HG03354 (cell line): Measurements from ENCODE around the gene CACNA1S.

Experiments used
- ATAC-seq: cut with Tn5 transposase; IDR thresholded peaks from one replicate; pipeline ENCODE4 v1.9.1; 2021; ENCODE audit warnings: mild to moderate bottlenecking; ENCODE audit not compliant: unreplicated experiment, poor library complexity, severe bottlenecking

Gene CACNA1S

DNA sequence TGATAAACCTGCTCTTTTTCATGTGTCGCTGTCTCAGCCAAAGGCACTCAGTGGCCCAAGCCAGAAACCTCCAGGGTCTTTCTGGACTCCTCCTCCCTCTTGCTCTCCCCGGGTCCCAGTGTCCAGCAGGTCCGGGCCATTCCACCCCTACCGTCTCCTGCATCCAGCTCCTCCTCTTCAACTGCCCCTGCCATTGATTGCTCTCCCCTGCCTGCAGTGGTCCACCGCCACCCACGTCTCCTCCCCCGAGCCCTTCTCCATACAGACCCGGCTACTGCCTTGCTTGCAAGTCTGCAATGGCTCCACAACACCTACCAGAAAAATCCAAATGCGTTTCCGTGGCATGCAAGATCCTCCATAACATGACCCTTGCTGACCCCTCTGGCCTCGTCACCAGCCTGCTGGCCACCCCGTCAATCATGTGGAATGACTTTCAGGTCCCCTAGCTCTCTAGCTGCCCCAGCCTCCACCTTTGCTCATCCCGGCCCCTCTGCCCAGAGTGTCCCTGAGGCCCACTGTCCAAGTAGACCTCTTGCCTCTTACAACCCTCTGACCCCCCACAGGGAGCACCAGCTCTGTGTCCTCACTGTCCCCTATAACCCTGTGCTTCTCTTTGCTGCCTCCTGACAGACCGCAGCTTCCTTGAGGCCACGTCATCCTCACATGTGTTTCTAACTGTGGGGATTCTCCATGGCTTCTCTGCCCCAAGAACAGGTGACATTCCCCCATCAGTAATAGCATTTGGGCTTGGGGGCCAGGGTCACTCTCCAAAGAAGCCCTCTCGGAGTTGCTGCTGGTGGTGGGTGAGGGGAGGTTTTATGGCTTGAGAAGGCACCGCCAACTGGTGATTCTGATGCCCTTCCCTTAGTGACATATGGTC is 15.0 kb downstream of the CACNA1S start:
- no peak for ATAC-seq

DNA sequence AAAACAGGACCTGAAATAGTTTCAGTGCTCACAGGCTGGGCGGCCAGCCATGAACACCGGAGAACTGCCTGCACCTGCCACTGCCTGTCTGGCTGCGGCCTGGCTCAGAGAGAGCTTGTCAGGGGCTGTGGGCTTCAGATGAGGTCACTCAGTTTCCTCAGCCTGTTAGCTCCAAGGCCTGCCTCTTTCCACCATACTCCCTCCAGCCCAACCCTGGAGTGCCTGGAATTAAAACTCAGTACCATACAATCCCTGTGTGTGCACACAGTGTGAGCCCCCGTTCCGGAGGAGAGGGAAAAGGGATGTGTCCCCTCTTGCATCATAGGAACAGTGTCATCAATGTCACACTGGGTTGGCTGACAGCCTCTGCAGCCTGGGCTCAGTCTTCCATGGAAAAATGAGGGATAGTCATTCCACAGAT is 16.2 kb downstream of the CACNA1S start:
- ATAC-seq: no peak

DNA sequence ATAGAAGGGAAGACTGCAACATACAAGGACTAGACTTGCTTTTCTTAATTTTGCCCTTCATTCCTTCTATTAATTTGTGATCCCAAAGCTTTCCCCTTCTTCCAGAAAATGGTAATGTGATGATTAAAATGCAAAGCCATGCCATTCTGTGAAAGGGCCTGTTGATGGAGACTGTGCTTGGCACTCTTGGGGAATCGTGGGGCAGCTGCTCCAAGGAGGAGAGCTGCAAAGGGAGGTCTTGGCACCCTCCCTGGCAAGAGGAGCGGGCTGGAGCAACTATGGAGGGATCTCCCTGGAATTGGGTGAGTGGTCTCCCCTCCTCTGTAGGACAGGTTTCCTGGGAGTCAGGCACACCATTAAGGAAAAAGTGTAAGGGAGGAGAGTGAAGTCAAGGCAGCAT is 16.6 kb downstream of the CACNA1S start:
- no peak for ATAC-seq

DNA sequence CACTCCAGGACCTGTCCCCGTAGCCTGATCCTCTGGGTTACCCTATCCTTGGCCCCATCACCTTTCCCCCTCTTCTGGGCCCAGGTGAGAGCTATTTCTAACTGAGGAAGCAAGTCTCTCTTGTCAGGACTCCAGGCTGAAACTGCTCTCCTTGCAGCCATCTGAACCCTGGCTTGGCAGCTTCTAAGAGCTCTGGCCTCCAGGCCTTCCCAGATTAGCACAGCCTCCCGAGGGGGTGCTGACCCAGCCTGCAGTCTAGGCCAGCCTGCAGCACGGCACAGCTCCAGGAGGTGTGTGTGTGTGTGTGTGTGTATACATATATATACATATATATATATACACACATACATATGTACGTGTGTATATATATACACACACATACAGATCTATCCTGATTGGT is 17.4 kb downstream of the CACNA1S start:
- no peak for ATAC-seq

DNA sequence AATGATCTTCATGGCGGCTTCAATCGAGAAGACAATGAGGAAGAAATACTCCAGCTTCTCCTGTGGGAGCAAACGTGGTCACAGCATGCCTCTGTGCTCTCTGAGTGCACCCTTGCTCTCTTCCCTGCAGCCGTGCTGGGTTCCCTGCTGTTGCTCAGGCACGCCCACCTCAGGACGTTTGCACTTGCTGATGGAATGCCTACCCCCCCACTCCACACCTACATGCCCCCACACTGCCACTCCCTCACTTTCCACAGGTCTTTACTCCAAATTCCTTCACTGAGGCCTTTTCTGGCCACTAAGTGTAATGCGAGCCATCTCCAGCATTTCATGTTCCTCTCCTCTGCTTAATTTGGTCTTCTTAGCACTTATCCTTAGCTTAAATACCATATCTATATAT is 18.3 kb downstream of the CACNA1S start:
- no peak for ATAC-seq

DNA sequence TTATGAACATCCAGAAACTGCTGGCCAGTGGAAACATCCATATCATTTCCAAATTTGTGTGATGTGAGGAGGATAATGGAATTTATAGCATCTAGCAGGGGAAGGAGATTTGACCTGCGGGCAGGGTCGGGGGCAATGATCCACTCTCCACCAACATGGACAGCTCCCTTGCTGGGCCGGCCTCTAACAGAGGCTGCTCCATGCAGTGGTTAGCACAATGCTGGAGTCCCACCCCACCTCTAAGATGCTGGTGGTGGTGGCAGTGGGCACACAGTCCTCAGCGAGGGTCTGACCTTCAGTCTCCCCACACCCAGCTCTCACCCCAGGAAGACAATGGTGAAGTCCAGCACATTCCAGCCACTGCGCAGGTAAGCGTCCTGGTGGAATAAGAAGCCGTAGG is 18.7 kb downstream of the CACNA1S start:
- ATAC-seq: no peak

DNA sequence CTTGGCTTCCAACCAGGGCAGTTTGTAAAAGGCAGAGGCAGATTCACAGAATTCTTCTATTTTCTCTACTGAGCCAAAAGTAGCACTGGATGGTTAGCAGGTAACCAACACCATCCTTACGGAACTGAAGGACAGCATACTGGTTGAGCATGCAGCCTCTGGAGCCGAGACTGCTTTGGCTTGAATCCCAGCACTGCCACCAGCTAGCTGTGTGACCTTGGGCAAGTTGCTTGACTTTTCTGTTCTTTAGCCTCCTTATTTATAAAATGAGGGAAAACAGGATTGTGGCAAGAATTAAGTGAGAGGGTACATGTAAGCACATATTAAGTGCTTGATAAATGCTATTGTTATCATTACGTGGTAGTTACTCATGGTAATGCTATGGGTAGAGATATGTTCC is 19.5 kb downstream of the CACNA1S start:
- ATAC-seq: no peak

DNA sequence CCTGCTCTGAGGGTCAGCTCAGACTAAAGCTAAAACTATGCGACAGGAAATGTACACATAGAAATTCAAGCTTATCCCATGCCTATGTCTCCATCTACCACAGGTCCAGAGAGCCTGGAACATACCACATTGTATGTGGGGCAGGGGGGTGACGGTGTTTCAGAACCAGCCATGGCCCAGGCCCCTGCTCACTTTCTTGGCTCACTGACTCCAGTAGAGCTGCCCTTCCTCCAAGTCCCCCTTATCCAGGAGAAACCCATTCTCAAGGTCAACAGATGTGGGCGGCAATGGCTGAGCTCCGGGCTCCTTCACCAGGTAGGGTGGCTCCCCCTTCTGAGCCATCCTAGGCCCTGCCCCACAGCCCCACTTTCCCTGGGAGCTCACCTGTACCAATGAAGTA is 21.0 kb downstream of the CACNA1S start:
- ATAC-seq: no peak

DNA sequence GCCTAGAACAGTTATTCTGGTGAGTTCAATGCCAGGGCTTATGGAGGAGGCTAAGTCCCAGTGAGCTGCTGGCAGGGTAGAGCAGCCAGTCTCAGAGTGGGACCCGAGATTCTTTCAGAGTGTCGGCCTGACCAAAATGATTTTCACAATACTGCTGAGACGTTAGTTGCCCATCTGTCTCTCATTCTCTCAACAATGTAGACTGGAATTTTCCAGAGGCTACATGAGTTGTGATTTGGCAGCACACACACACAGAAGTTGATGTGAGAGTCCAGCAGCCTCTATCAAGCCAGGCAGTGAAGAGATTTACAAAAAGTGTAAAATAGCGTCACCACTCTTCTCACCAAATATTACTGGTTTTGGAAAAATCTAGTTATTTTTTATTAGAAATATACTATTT is 21.7 kb downstream of the CACNA1S start:
- ATAC-seq: no peak

DNA sequence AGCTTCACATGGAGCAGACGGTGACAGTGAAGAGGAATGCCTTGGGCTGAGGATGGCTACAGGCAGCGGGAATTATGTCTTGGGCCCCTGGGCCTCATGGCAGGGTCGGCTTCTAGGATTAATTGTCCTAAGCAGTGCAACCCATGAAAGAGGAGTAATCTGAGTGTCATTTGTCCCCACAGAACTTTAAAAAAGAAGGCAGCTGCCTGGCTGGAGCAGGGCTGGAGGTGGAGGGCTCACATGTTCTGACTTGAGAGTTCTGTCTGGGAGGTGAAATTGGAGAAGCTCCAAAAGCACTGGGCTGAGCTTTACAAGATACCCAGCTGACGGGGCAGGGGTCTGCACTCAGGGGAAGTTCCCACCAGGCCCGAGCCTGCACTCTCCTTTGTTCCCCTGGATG is 22.6 kb downstream of the CACNA1S start:
- ATAC-seq: no peak

DNA sequence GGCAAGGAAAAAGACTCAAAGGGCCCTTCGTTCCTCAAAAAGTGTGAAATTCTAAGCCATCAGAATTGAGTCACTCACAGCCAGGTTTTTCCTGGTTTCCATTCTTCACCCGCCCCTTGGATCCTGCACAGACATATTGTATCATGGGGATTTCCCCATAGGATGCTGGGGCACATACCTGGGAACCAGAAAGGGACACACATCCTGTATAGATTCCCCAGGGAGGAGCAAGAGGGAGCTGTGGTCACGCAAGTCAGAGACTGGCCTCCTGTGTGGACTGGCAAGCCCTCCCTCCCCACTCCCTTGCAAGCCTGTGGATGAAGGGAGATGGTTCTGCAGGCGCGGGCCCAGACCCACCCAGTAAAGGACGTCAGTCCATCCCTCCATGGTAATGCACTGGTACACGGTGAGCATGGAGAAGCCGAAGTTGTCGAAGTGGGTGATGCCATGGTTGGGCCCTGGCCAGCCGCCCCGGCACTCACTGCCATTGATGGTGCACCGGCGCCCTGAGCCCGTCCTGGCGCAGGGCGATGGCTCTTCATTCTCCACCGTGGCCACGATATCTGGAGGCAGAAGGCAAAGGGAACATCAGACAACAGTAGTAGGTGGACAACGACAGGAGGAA is 23.2 kb downstream of the CACNA1S start:
- no peak for ATAC-seq

DNA sequence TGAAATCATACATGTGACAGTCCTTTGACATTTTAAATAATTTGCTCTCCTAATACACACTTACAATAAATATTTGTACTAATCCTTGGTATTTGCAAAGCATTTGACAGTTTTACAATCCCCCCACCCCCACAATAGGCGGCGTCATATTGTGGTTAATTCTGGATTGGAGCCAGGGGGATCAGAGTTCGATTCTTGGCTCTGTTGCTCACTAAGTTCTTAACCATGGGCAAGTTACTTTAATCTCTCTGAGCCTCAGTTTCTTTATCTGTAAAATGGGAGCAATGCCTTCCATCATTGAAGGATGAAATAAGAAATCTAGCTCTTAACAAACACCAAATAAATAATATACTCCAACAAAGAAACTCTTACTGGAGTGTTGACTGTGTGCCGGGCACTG is 23.8 kb downstream of the CACNA1S start:
- no peak for ATAC-seq

DNA sequence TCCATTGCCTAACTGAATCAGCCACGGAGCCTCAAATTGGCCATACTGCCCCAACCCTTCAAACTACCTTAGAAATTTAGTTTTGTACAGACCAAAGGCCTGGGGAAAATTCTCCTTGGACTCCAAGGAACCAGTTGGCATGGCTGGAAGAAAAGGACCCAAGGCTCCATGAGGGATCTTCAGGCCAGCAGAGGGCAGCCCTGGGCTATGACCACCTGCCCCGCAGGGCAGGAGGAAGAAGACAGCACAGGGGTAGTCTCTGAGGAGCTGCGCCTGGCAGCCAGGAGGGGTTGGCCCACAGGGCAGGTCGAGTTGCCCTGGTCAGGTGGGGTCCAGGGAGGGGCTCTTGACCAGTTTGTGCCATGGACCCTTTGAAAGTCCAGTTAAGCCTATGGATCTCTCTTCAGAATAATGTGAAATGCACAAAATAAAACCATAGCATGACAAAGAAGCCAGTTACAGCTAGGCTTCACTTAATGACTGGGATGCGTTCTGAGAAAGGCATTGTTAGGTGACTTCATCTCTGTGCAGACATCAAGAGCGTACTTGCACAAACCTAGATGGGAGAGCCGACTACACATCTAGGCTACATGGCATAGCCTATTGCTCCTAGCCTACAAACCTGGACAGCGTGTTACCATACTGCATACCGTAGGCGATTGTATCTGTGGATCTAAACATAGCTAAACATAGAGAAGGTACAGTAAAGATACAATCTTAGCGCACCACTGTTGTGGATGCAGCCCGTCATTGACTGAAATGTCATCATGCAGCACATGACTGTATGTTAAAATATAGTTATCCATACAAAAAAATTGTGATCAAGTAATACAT is 26.1 kb downstream of the CACNA1S start:
- no peak for ATAC-seq

DNA sequence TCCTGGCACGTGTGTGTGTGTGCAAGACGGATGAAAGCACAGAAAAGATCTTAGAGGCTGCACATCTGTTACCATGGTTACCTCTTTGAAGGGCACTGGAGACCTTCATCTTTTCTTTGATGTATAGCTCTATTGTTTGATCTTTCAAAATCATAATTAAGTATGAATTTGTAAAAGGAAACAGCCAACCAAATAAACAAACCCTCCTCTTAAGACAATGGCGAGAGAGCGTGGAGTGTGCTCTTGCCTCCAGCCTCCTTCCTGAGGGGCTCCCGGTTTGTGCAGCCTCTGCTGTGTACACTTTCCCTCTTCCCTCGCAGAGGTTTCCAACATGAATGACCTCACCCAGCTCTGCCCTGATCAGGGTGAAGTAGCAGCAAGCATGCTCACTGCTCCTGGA is 27.9 kb downstream of the CACNA1S start:
- no peak for ATAC-seq

DNA sequence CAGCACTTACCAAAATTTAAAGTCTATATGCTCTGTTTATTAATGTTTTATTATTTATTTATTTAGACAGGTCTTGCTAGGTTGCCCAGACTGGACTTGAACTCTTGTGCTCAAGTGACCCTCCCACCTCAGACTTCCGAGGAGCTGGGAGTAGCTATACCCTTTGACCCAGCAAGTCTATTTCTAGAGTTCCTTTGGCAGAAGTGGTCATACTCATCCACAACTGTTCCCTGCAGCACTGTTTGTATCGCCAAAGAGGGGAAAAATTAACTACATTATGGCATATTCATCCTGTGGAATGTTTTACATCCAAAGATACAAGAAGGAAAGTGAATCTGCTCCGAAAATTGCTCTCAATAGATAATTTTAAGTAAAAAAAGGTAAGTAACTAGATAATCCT is 28.5 kb downstream of the CACNA1S start:
- no peak for ATAC-seq

DNA sequence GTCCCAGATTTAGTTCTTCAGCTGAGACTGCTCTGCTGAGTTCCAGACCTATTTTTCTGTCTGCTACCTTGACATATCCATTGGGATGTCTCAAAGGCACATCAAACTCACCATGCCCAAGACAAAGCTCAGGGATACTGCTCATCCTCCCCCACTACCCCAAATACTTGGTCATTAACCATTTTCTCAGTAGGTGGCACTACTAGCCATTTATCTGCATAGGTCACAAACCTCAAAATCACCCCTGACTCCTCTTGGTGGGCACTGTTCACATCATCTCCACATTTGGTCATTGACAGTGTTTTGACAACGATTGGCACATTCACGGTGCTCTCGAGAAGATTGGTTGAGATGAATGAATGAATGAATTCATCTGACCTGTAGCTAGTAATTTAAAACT is 32.1 kb downstream of the CACNA1S start:
- ATAC-seq: no peak

DNA sequence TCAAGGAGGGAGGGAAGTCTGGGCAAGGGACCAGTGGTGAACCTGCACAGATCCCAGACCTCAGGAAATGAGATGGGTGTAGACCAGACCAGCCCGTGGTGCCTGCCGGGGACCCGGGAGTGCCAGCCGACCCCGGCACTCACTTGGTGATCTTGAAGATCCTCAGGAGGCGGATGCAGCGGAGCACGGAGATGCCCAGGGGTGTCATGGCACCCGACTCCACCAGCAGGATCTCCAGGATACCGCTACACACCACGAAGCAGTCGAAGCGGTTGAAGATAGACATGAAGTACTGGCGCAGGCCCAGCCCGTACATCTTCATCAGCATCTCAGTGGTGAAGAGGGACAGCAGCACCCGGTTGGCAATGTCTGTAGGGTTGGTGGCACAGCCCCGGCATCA is 34.5 kb downstream of the CACNA1S start:
- no peak for ATAC-seq

DNA sequence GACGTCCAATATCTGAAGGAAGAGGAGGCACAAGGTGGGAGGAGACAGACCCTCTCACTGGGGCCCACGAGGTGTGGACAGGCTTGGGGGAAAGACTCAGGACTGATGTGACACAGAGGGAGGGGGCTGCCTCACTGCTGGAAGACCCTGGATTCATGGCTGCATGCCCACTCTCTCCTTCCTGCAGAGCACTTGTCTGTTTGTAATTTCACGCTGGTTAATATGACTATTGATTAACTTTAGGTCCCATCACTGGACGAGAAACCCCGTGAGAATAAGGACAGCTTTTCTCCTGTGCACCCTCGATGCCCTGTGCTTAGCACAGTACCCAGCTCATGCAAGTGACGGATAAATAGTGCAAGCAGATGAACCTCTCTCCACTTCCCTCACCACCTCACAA is 35.1 kb downstream of the CACNA1S start:
- ATAC-seq: no peak

DNA sequence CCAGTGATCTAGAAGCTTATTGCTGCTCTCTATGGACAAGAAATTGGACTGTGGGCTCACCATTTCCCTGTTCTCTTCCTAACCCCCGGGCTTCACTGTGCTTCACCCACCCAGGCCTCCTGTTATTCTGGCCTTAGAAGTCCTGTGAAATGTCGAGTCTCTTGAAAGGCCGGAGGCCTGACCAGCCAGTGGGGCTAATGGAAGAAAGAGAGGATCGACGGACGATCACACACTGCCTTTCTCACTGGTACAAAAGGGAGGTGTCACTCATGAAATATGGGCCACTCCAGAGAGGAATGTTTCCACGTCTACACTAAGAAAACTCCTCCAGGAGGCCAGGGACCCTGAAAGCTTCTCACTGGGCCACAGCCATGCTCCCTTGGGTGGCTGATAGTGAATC is 36.1 kb downstream of the CACNA1S start:
- ATAC-seq: no peak

DNA sequence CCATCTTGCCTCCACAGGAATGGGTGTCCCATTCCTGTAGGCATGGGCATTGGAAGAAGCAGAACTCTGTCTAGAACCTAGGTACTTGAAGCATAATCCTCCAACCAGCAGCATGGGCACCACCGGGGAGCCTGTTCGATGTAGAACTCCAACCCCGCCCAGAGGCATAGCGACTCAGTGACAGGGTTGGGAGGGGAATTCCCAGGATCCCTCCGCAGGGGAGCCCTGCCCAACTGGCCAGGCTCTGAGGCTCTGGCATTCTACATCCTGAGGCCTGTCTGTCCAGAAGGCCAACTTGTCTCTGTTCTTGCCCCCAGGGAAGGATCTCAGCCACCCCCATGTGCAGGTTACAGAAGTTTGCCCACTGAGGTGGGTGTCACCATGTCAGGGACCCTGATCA is 38.2 kb downstream of the CACNA1S start:
- ATAC-seq: no peak

DNA sequence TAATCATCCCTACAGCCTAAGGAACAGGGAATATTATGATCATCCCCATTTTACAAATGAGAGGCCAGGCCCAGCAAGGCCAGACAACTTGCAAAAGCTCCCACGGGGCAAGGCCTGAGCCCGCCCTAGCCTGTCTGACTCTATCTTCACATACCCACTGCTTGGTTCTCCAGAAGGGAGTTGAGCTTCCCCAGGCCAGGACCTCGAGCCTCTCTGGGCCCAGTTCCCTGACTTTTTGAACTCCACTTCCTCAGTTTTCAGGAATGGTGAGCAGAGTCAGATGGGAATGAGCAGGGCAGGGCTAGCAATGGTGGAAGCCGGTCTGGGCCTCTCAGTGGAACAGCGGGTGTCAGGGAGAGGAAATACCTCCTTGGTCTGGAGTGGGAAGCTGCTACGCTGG is 39.3 kb downstream of the CACNA1S start:
- no peak for ATAC-seq
